Measurements from ENCODE around the gene TBCK.

DNA sequence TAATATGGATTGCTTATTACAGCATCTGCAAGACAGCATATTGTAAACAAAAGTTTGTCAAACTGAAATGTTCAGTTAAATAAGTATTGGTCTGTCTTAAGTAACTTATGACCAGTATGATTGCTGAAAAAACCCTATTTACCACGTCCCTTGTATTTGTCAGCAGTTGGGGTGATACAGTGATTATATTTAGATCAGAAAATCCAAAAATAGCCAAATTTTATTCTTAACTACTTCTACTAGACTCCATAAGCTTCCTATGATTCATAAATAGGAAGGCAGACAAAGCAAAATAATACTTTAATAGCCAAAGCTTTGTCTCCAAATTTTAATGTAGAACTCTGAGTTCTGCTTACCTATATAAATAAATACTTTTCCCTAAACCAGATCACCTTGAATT is 45.3 kb downstream of the TBCK start:
- TF ChIP-seq, protein P1, sequence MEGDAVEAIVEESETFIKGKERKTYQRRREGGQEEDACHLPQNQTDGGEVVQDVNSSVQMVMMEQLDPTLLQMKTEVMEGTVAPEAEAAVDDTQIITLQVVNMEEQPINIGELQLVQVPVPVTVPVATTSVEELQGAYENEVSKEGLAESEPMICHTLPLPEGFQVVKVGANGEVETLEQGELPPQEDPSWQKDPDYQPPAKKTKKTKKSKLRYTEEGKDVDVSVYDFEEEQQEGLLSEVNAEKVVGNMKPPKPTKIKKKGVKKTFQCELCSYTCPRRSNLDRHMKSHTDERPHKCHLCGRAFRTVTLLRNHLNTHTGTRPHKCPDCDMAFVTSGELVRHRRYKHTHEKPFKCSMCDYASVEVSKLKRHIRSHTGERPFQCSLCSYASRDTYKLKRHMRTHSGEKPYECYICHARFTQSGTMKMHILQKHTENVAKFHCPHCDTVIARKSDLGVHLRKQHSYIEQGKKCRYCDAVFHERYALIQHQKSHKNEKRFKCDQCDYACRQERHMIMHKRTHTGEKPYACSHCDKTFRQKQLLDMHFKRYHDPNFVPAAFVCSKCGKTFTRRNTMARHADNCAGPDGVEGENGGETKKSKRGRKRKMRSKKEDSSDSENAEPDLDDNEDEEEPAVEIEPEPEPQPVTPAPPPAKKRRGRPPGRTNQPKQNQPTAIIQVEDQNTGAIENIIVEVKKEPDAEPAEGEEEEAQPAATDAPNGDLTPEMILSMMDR (IDR thresholded peaks at IDR 0.05): no peak
- TF ChIP-seq EP300 (IDR thresholded peaks at IDR 0.05; ENCODE audit: borderline replicate concordance in 1 of 2, low read depth in 1 of 2, low read length in 1 of 2) (no peak), POLR2AphosphoS5 (IDR thresholded peaks at IDR 0.05; ENCODE audit: low read depth, low read length) (no peak), SIN3A (IDR thresholded peaks at IDR 0.05; ENCODE audit: borderline replicate concordance, low read depth, low read length) (no peak), MAX (IDR thresholded peaks at IDR 0.05; ENCODE audit: low read depth) (no peak), RAD21 (IDR thresholded peaks at IDR 0.05; ENCODE audit: low read length) (no peak), TAF1 (IDR thresholded peaks at IDR 0.05; ENCODE audit: borderline replicate concordance, low read depth, low read length) (no peak)

All from SK-N-SH (cell line).